ENCODE measurements around the gene UBE2Z.

DNA sequence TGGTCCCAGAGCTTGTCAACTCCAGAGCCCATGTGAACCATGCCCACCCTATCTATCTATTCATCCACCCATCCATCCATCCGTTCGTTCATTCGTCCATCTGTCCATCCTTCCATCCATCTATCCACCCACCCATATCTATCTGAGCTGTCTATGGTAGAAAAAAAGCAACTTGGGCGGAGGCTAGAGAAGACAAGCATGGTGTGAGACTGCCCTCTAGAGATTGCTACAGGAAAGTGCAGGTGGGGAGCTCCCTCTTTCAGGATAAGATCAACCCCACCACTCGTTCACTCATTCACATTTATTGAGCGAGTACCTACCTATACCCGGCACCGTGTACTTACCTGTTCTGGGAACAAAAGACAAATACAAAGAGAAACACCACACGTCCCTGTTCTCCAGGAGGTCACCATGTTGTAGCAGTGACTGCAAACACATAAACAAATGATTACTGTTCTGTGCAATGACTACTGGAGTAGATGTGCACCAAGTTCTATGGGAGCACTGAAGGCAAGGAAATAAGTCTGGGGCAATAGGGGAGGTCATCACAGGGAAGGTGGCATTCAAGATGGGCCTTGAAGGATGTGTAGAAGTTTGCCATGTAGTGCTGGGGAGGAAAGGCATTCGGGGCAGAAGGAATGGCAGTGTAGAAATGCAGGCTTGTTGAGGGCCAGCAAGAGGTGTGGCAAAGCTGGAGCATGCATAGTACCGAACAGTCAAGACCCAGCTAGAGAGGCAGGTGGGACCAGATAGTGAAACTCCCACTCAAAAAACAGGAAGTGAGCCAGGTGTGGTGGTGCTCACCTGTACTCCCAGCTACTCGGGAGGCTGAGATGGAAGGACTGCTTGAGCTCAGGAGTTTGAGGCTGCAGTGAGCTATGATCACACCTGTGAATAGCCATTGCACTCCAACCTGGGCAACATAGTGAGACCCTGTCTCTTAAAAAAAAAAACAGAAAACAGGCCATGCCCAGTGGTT is 29.0 kb upstream of the UBE2Z start:
- TF ChIP-seq EZH2 (IDR thresholded peaks at IDR 0.05; ENCODE audit: insufficient read depth, poor library complexity, severe bottlenecking) (no peak), EZH2phosphoT487 (IDR thresholded peaks at IDR 0.05; ENCODE audit: insufficient read depth, low read depth) (no peak)
